ENCODE results near the gene ATP5IF1. TPM values are rescaled to one million over a fixed set of nuclear protein-coding genes. Genes with fewer than 3 reads are reported as not detected.

Gene ATP5IF1
- 51.8 and 53.3 TPM in 2 replicates for total RNA-seq

DNA sequence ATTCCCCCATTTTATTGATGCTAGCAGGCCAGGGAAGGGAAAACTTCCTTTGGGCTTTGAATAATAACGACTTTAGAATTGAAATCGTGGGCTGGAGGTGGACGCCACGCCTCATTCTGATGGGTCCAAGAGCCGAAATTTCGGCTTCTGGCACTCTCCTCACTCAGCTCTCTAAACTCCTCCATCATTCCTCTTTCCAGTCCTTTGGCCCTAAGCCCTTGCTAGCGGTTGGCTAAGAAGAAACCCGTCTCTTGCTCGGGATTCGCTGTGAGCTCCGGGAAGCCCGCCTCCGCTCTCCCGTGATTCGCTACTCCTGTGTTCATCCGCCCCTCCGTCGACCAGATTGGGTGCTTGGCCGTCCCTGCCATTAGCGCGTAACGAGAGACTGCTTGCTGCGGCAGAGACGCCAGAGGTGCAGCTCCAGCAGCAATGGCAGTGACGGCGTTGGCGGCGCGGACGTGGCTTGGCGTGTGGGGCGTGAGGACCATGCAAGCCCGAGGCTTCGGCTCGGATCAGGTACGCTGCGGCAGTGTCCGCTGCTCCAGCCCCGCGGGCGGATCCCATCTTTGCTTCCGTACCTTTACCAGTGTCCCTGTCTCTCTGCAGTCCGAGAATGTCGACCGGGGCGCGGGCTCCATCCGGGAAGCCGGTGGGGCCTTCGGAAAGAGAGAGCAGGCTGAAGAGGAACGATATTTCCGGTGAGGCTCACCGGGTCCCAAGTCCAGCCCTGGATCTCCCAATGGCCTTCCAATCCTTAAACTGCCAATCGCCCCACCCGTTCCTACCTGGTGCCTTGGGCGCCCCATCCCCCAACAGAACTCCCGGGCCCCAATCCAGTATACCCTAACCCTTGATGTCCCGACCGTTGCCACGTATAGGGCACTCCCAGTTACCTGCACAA, at the start of gene ATP5IF1:
ATP5IF1 (plus strand) TSS at position 370 of the 901 bp plus-strand sequence; CDS start at position 430, 60 bp downstream.
- H2AFZ ChIP-seq (ENCODE audit: low read length) = peak within 1 kb of the TSS; percentile 94
- peaks cover 11% of the 10 kb centered on the region for H3K36me3 ChIP-seq (ENCODE audit: insufficient read depth, low read length)
- H3K27ac ChIP-seq (ENCODE audit: low read depth, low read length) = peak within 1 kb of the TSS; percentile 48
- no peaks in the 10 kb centered on the region for H3K27me3 ChIP-seq (ENCODE audit: insufficient read depth, low read length)
- peak within 1 kb of the TSS; percentile 97 for H3K4me3 ChIP-seq (ENCODE audit: insufficient read depth, low read length)
- H4K20me1 ChIP-seq (ENCODE audit: insufficient read depth, low read length) = peaks cover 11% of the 10 kb centered on the region
- H3K4me2 ChIP-seq (ENCODE audit: insufficient read depth, low read length) = peak within 1 kb of the TSS; percentile 96
- peaks cover 42% of the 10 kb centered on the region for H3K79me2 ChIP-seq (ENCODE audit: insufficient read depth, low read length)
- no peaks in the 10 kb centered on the region for H3K9me3 ChIP-seq (ENCODE audit: low read depth, low read length)
- peaks cover 18% of the 10 kb centered on the region for H3K4me1 ChIP-seq (ENCODE audit: insufficient read depth, low read length)
- peak; percentile 99 for DNase-seq (ENCODE audit: insufficient read length, low spot score, missing footprints)
- TF ChIP-seq CTCF (IDR thresholded peaks at IDR 0.05; ENCODE audit: extremely low read depth, low read depth, low read length) = no peak

GRCh38 chr1:28190337-28190979, 45.5 kb upstream of the ATP5IF1 start:
- Histone ChIP-seq H3K79me2 (ENCODE audit: insufficient read depth, low read length) (no peaks in the 10 kb centered on the region), H4K20me1 (ENCODE audit: insufficient read depth, low read length) (no peaks in the 10 kb centered on the region), H3K4me2 (ENCODE audit: insufficient read depth, low read length) (no peak overlapping the region), H3K4me3 (ENCODE audit: insufficient read depth, low read length) (no peak overlapping the region), H2AFZ (ENCODE audit: low read length) (peak overlapping the region; percentile 85), H3K27ac (ENCODE audit: low read depth, low read length) (no peak overlapping the region), H3K36me3 (ENCODE audit: insufficient read depth, low read length) (no peaks in the 10 kb centered on the region), H3K9me3 (ENCODE audit: low read depth, low read length) (no peaks in the 10 kb centered on the region), H3K27me3 (ENCODE audit: insufficient read depth, low read length) (no peaks in the 10 kb centered on the region), H3K4me1 (ENCODE audit: insufficient read depth, low read length) (no peaks in the 10 kb centered on the region)
- no peak for DNase-seq (ENCODE audit: insufficient read length, low spot score, missing footprints)
- no peak for TF ChIP-seq CTCF (IDR thresholded peaks at IDR 0.05; ENCODE audit: extremely low read depth, low read depth, low read length)

DNA sequence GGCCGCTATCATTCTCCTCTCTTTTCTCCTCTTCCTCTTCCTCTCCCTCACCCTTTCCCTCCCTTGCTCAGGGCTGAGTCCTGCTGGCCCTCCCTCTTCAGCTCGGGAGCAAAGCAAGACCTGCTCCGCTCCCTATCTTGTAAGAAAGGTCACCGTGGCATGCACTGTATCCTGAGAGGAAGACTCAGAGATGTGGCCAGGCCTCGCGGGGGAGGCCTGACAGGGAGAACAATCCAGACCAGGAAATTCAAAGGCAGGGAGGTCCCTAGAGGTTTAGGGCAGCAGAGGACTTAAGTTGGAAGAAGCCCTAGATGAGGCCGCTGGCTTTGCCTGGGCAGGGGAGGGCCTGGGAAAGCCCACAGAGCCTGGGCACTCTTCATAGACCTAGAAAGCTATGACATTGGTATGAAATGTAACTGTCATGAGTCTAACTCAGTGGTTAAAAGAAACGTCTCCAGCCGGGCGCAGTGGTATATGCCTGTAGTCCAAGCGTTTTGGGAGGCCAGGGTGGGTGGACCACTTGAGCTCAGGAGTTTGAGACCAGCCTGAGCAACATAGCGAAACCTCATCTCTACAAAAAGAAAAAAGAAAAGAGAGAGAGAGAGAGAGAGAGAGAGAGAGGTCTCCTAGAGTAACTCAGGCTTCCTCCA, 44.8 kb upstream of the ATP5IF1 start:
- H2AFZ ChIP-seq (ENCODE audit: low read length) = peak overlapping the region; percentile 85
- H3K4me3 ChIP-seq (ENCODE audit: insufficient read depth, low read length) = no peak overlapping the region
- no peaks in the 10 kb centered on the region for H3K27me3 ChIP-seq (ENCODE audit: insufficient read depth, low read length)
- no peak for TF ChIP-seq CTCF (IDR thresholded peaks at IDR 0.05; ENCODE audit: extremely low read depth, low read depth, low read length)
- no peaks in the 10 kb centered on the region for H3K79me2 ChIP-seq (ENCODE audit: insufficient read depth, low read length)
- no peak overlapping the region for H3K27ac ChIP-seq (ENCODE audit: low read depth, low read length)
- H3K36me3 ChIP-seq (ENCODE audit: insufficient read depth, low read length) = no peaks in the 10 kb centered on the region
- H3K9me3 ChIP-seq (ENCODE audit: low read depth, low read length) = no peaks in the 10 kb centered on the region
- no peaks in the 10 kb centered on the region for H4K20me1 ChIP-seq (ENCODE audit: insufficient read depth, low read length)
- no peak for DNase-seq (ENCODE audit: insufficient read length, low spot score, missing footprints)
- no peaks in the 10 kb centered on the region for H3K4me1 ChIP-seq (ENCODE audit: insufficient read depth, low read length)
- H3K4me2 ChIP-seq (ENCODE audit: insufficient read depth, low read length) = no peak overlapping the region

All from osteoblast (primary cell).